Vagina (tissue), 2 donors: ENCODE results near the gene SLX4IP. TPM values are rescaled to one million over a fixed set of nuclear protein-coding genes. Genes with fewer than 3 reads are reported as not detected.

ENCODE experiments used
- DNase-seq, 2 donors: peaks; one replicate each; pipeline ENCODE4 v3.0.0-alpha.2; 2017; ENCODE audit errors: extremely low spot score in 2 of 2
- H3K27ac ChIP-seq: fragments of 200-600 bp; sonication (generic); one replicate; pipeline ENCODE4 v1.5.1; 2019
- H3K27me3 ChIP-seq: fragments of 200-600 bp; sonication (generic); one replicate; pipeline ENCODE4 v1.5.1; 2019
- H3K36me3 ChIP-seq, 2 donors: fragments of 200-600 bp; sonication (generic); one replicate each; pipeline ENCODE4 v1.5.1; 2017 to 2019
- H3K4me1 ChIP-seq: fragments of 200-600 bp; sonication (generic); one replicate; pipeline ENCODE4 v1.5.1; 2019
- H3K4me3 ChIP-seq, 2 donors: fragments of 200-600 bp; sonication (generic); 1 replicate in 1 of 2; 2 replicates in 1 of 2; pipeline ENCODE4 v1.5.1; 2016 to 2019
- H3K9me3 ChIP-seq: fragments of 200-600 bp; sonication (generic); one replicate; pipeline ENCODE4 v1.5.1; 2019
- CTCF ChIP-seq, 3 experiments: fragments of 450-650 bp in 2 of 3; fragments of 200-600 bp in 1 of 3; sonication (generic) in 1 of 3; IDR thresholded peaks; one replicate each; pipeline ENCODE4 v1.5.1; 2017 to 2019; ENCODE audit warnings: antibody characterized with exemption in 3 of 3, mild to moderate bottlenecking in 2 of 3, moderate library complexity in 2 of 3
- POLR2A ChIP-seq, 2 donors: fragments of 450-650 bp; IDR thresholded peaks; one replicate each; pipeline ENCODE4 v1.6.1; 2017; ENCODE audit warnings: antibody characterized with exemption in 2 of 2, mild to moderate bottlenecking in 2 of 2, moderate library complexity in 2 of 2
- POLR2AphosphoS5 ChIP-seq, 2 donors: sonication (generic); formaldehyde crosslinking; IDR thresholded peaks; one replicate each; pipeline ENCODE4 v1.9.0; 2017; ENCODE audit warnings: antibody characterized with exemption in 2 of 2, mild to moderate bottlenecking in 2 of 2, low read depth in 1 of 2; ENCODE audit not compliant: insufficient read depth in 1 of 2
- intact Hi-C: fragments of 100-400 bp; cut with DNase I; formaldehyde crosslinking; loops from one replicate; pipeline ENCODE4 v1.15.1; 2023
- total RNA-seq: library from RNA; depleted of rRNA; stranded (reverse); fragments of >200 nt; gene quantifications from one replicate; pipeline ENCODE4 v1.2.3, GENCODE V29; 2016

SLX4IP gene
- total RNA-seq, 1 donor from 2014 or later = 4.9 TPM

GRCh38 chr20:10433014-10433622 is 2.0 kb upstream of the SLX4IP start:
- H3K4me1 ChIP-seq = peaks cover 56% of the 10 kb centered on the region
- peak overlapping the region; percentile 93 to 94 for H3K4me3 ChIP-seq
- no peaks in the 10 kb centered on the region for H3K36me3 ChIP-seq
- no peaks in the 10 kb centered on the region for H3K9me3 ChIP-seq
- no peak for TF ChIP-seq CTCF (IDR thresholded peaks at IDR 0.05)
- no peak for TF ChIP-seq POLR2AphosphoS5 (IDR thresholded peaks at IDR 0.05; ENCODE audit: insufficient read depth in 1 of 2, low read depth in 1 of 2)
- no peak for TF ChIP-seq POLR2A (IDR thresholded peaks at IDR 0.05)
- peak overlapping the region; percentile 92 for H3K27ac ChIP-seq
- H3K27me3 ChIP-seq = no peaks in the 10 kb centered on the region
- intact Hi-C loops = no loop called here
- DNase-seq = no peak

- Histone ChIP-seq H3K27ac (peak within 1 kb of the TSS; percentile 92), H3K36me3 (peaks cover 0 to 2% of the 10 kb centered on the region in 2 donors), H3K27me3 (no peaks in the 10 kb centered on the region), H3K9me3 (no peaks in the 10 kb centered on the region), H3K4me3 (peak within 1 kb of the TSS; percentile 93 to 94), H3K4me1 (peaks cover 52% of the 10 kb centered on the region)
- no peak for DNase-seq
- TF ChIP-seq POLR2A (IDR thresholded peaks at IDR 0.05) (peak in 1 of 2 donors; percentile 72), CTCF (IDR thresholded peaks at IDR 0.05) (peak in 1 of 3 experiments; percentile 12), POLR2AphosphoS5 (IDR thresholded peaks at IDR 0.05; ENCODE audit: insufficient read depth in 1 of 2, low read depth in 1 of 2) (peak; percentile 83 to 89)
- intact Hi-C loops = loop anchor here (2.0 kb wide), 1 partner anchor 239 kb away; the partner anchor contains the start of gene JAG1
These were observed 1.3 kb upstream of the SLX4IP start, which contains the start of gene MKKS for GRCh38 chr20:10433623-10434466. Gene MKKS, minus strand, starts transcription at chr20:10434222. Its CDS starts 20,708 bp downstream, at chr20:10413514.

- intact Hi-C loops = loop anchor here (2.0 kb wide), 1 partner anchor 238 kb away; the partner anchor contains the start of gene JAG1
- TF ChIP-seq POLR2AphosphoS5 (IDR thresholded peaks at IDR 0.05; ENCODE audit: insufficient read depth in 1 of 2, low read depth in 1 of 2) (peak in 1 of 2 donors; percentile 88), CTCF (IDR thresholded peaks at IDR 0.05) (peak in 1 of 3 experiments; percentile 13), POLR2A (IDR thresholded peaks at IDR 0.05) (peak in 1 of 2 donors; percentile 92)
- Histone ChIP-seq H3K4me1 (peaks cover 51% of the 10 kb centered on the region), H3K9me3 (no peaks in the 10 kb centered on the region), H3K27ac (peak overlapping the region; percentile 92), H3K4me3 (peak overlapping the region; percentile 93 to 94), H3K27me3 (no peaks in the 10 kb centered on the region), H3K36me3 (peaks cover 0 to 7% of the 10 kb centered on the region in 2 donors)
- DNase-seq = peak in 1 of 2 donors; percentile 99
These were observed 656 bp upstream of the SLX4IP start for GRCh38 chr20:10434467-10434831.

GRCh38 chr20:10436053-10436699 is 1.1 kb downstream of the SLX4IP start:
- Histone ChIP-seq H3K27me3 (no peaks in the 10 kb centered on the region), H3K4me3 (no peak overlapping the region), H3K36me3 (peaks cover 0 to 7% of the 10 kb centered on the region in 2 donors), H3K27ac (no peak overlapping the region), H3K4me1 (peaks cover 34% of the 10 kb centered on the region), H3K9me3 (no peaks in the 10 kb centered on the region)
- intact Hi-C loops = no loop called here
- no peak for TF ChIP-seq CTCF (IDR thresholded peaks at IDR 0.05)
- TF ChIP-seq POLR2A (IDR thresholded peaks at IDR 0.05) = no peak
- TF ChIP-seq POLR2AphosphoS5 (IDR thresholded peaks at IDR 0.05; ENCODE audit: insufficient read depth in 1 of 2, low read depth in 1 of 2) = no peak
- DNase-seq = no peak
